Skeletal muscle tissue (tissue), 4 donors: ENCODE results near the gene WASF3. TPM values are rescaled to one million over a fixed set of nuclear protein-coding genes. Genes with fewer than 3 reads are reported as not detected.

ENCODE experiments used
- H3K27ac ChIP-seq: one replicate; pipeline ENCODE4 v1.7.0; 2013; ENCODE audit warnings: mild to moderate bottlenecking, low read depth, low read length, inconsistent platforms
- H3K27me3 ChIP-seq, 3 donors: one replicate each; pipeline ENCODE4 v1.7.0; 2013; ENCODE audit warnings: low read length in 3 of 3; ENCODE audit not compliant: control insufficient read depth in 3 of 3, insufficient read depth in 3 of 3
- H3K36me3 ChIP-seq, 3 donors: one replicate each; pipeline ENCODE4 v1.7.0; 2013; ENCODE audit warnings: low read length in 3 of 3; ENCODE audit not compliant: control insufficient read depth in 3 of 3, insufficient read depth in 3 of 3
- H3K4me1 ChIP-seq, 3 donors: one replicate each; pipeline ENCODE4 v1.7.0; 2013; ENCODE audit warnings: low read length in 3 of 3, mild to moderate bottlenecking in 3 of 3; ENCODE audit not compliant: control insufficient read depth in 3 of 3, insufficient read depth in 3 of 3
- H3K4me3 ChIP-seq, 3 donors: one replicate each; pipeline ENCODE4 v1.7.0; 2013; ENCODE audit warnings: low read length in 3 of 3
- H3K9ac ChIP-seq, 3 donors: one replicate each; pipeline ENCODE4 v1.7.0; 2013; ENCODE audit warnings: low read length in 3 of 3, mild to moderate bottlenecking in 3 of 3, moderate library complexity in 2 of 3, low read depth in 1 of 3
- H3K9me3 ChIP-seq, 3 donors: one replicate each; pipeline ENCODE4 v1.7.0; 2013; ENCODE audit warnings: low read length in 3 of 3; ENCODE audit not compliant: control insufficient read depth in 3 of 3
- total RNA-seq: library from RNA; depleted of rRNA; stranded (reverse); fragments of >200 nt; gene quantifications from one replicate; pipeline ENCODE4 v1.2.3, GENCODE V29; 2014
- donor health status: Osteomylitis.

The WASF3 gene
- total RNA-seq, 1 donor from 2014 or later: 4.7 TPM

DNA sequence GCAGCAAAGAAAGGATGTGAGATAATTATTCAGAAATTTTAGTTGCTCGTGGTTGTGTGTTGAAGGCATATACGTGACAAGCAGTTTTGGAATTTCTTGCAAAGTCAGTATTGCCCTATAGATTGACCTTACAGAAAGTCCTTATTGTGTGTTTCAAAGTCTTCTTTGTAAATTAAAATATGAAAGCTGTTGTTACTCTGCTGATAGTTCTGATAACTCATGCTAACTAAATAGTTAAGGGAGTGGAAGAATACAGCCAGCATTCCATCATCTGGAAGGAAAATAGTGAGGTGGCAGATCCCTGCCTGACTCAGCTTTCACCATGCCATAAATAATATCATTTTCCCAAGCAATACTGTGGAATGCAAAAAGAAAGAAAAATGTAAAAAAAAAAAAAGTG, 27.2 kb downstream of the WASF3 start:
- H3K4me3 ChIP-seq: no peak overlapping the region
- no peaks in the 10 kb centered on the region for H3K9me3 ChIP-seq
- no peak overlapping the region for H3K9ac ChIP-seq
- H3K4me1 ChIP-seq: no peaks in the 10 kb centered on the region
- H3K36me3 ChIP-seq: no peaks in the 10 kb centered on the region
- H3K27me3 ChIP-seq: no peaks in the 10 kb centered on the region
- H3K27ac ChIP-seq: no peak overlapping the region

- H3K9me3 ChIP-seq: no peaks in the 10 kb centered on the region
- H3K4me3 ChIP-seq: no peak overlapping the region
- H3K36me3 ChIP-seq: no peaks in the 10 kb centered on the region
- no peaks in the 10 kb centered on the region for H3K27me3 ChIP-seq
- no peak overlapping the region for H3K9ac ChIP-seq
- H3K27ac ChIP-seq: no peak overlapping the region
- H3K4me1 ChIP-seq: no peaks in the 10 kb centered on the region
Measured at GRCh38 chr13:26585136-26585535, 27.7 kb downstream of the WASF3 start.

- Histone ChIP-seq H3K4me3 (no peak overlapping the region), H3K27me3 (no peaks in the 10 kb centered on the region), H3K9me3 (no peaks in the 10 kb centered on the region), H3K9ac (no peak overlapping the region), H3K27ac (no peak overlapping the region), H3K36me3 (no peaks in the 10 kb centered on the region), H3K4me1 (no peaks in the 10 kb centered on the region)
Measured at GRCh38 chr13:26587251-26587650, 29.8 kb downstream of the WASF3 start.

DNA sequence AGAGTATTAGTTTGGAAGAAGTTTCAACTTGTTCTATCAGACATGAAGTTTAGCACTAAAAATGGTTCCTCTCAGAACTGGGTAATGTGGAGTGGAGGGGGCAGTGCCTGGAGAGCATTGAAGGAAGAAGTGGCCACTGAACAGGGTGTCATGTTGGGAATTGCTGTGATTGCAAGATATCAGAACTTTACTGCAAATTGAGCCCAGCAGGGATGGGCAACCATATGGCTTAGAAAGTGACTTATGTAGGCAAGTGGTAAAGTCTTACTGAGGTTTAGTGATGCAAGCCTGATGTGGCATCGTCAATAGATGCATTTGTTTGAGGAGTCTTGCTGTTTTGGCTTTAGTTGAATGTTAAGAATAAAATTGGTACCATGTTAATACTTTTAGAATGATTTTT, 31.7 kb downstream of the WASF3 start:
- Histone ChIP-seq H3K9me3 (no peaks in the 10 kb centered on the region), H3K27ac (no peak overlapping the region), H3K36me3 (no peaks in the 10 kb centered on the region), H3K4me1 (no peaks in the 10 kb centered on the region), H3K9ac (no peak overlapping the region), H3K27me3 (no peaks in the 10 kb centered on the region), H3K4me3 (no peak overlapping the region)

- Histone ChIP-seq H3K9ac (no peak overlapping the region), H3K9me3 (no peaks in the 10 kb centered on the region)
Measured at GRCh38 chr13:26589754-26590153, 32.3 kb downstream of the WASF3 start.

GRCh38 chr13:26590379-26590778, 32.9 kb downstream of the WASF3 start:
- no peaks in the 10 kb centered on the region for H3K9me3 ChIP-seq
- H3K4me3 ChIP-seq: no peak overlapping the region
- H3K4me1 ChIP-seq: no peaks in the 10 kb centered on the region
- no peaks in the 10 kb centered on the region for H3K36me3 ChIP-seq
- H3K27me3 ChIP-seq: no peaks in the 10 kb centered on the region
- H3K27ac ChIP-seq: no peak overlapping the region
- H3K9ac ChIP-seq: no peak overlapping the region

More at GRCh38 chr13:26589754-26590153, 32.3 kb downstream of the WASF3 start:
- Histone ChIP-seq H3K4me1 (no peaks in the 10 kb centered on the region), H3K4me3 (no peak overlapping the region), H3K27ac (no peak overlapping the region), H3K36me3 (no peaks in the 10 kb centered on the region), H3K27me3 (no peaks in the 10 kb centered on the region)

GRCh38 chr13:26590951-26591350, 33.5 kb downstream of the WASF3 start:
- H3K27me3 ChIP-seq: no peaks in the 10 kb centered on the region
- no peaks in the 10 kb centered on the region for H3K36me3 ChIP-seq
- H3K4me3 ChIP-seq: no peak overlapping the region
- no peak overlapping the region for H3K9ac ChIP-seq
- H3K27ac ChIP-seq: no peak overlapping the region
- no peaks in the 10 kb centered on the region for H3K4me1 ChIP-seq
- no peaks in the 10 kb centered on the region for H3K9me3 ChIP-seq

GRCh38 chr13:26591672-26592071, 34.2 kb downstream of the WASF3 start:
- H3K27me3 ChIP-seq: no peaks in the 10 kb centered on the region
- peaks cover 0 to 4% (median 0%) of the 10 kb centered on the region in 3 donors for H3K9me3 ChIP-seq
- H3K27ac ChIP-seq: no peak overlapping the region
- no peak overlapping the region for H3K4me3 ChIP-seq
- no peak overlapping the region for H3K9ac ChIP-seq
- H3K4me1 ChIP-seq: no peaks in the 10 kb centered on the region
- H3K36me3 ChIP-seq: no peaks in the 10 kb centered on the region

- Histone ChIP-seq H3K27me3 (no peaks in the 10 kb centered on the region), H3K4me3 (no peak overlapping the region), H3K9ac (no peak overlapping the region), H3K4me1 (no peaks in the 10 kb centered on the region), H3K27ac (no peak overlapping the region), H3K9me3 (peaks cover 0 to 4% (median 0%) of the 10 kb centered on the region in 3 donors), H3K36me3 (no peaks in the 10 kb centered on the region)
Measured at GRCh38 chr13:26593661-26594060, 36.2 kb downstream of the WASF3 start.

DNA sequence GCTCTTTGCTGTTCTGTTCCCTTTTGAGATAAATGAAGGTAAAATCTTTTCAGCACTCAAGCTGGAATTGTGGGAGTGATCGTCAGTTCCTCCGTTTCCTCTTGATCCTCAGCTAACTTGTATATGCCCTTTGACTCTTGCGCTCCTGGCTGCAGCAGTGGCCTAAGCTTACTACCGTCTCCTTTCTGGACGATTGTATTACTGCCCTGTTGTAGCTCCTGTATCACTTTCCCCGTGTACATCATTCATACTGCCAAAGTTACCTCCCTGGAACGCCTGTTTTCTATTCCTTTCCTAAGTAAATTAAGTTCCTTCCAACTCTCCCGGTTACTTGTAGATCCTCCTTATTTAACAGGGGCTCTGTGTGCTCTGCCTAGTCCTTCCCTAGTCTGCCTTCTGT, 36.9 kb downstream of the WASF3 start:
- no peak overlapping the region for H3K9ac ChIP-seq
- no peaks in the 10 kb centered on the region for H3K36me3 ChIP-seq
- no peaks in the 10 kb centered on the region for H3K27me3 ChIP-seq
- no peak overlapping the region for H3K27ac ChIP-seq
- no peak overlapping the region for H3K4me3 ChIP-seq
- H3K4me1 ChIP-seq: no peaks in the 10 kb centered on the region
- peaks cover 0 to 4% (median 0%) of the 10 kb centered on the region in 3 donors for H3K9me3 ChIP-seq

GRCh38 chr13:26596458-26596857, 39.0 kb downstream of the WASF3 start:
- H3K36me3 ChIP-seq: no peaks in the 10 kb centered on the region
- H3K27me3 ChIP-seq: no peaks in the 10 kb centered on the region
- no peak overlapping the region for H3K4me3 ChIP-seq
- H3K9me3 ChIP-seq: peaks cover 0 to 4% (median 0%) of the 10 kb centered on the region in 3 donors
- H3K9ac ChIP-seq: no peak overlapping the region
- no peak overlapping the region for H3K27ac ChIP-seq
- H3K4me1 ChIP-seq: no peaks in the 10 kb centered on the region
